GM12872 (cell line): ENCODE measurements around the gene KRT34.
"Not testable (repeated sequence)": the region's sequence is repeated elsewhere in the genome, so short reads cannot be mapped to it uniquely, and the experiment has no call there.

ENCODE experiments used
- CTCF ChIP-seq: IDR thresholded peaks from 3 replicates; pipeline ENCODE4 v1.5.1; 2011; ENCODE audit warnings: low read depth, mild to moderate bottlenecking, low read length, moderate library complexity; ENCODE audit not compliant: insufficient read depth

KRT34 gene

GRCh38 chr17:41354536-41354935, 27.6 kb downstream of the KRT34 start:
- no peak for TF ChIP-seq CTCF

GRCh38 chr17:41352597-41353366, 29.3 kb downstream of the KRT34 start:
- no peak for TF ChIP-seq CTCF

GRCh38 chr17:41351177-41351576, 30.9 kb downstream of the KRT34 start:
- no peak for TF ChIP-seq CTCF

DNA sequence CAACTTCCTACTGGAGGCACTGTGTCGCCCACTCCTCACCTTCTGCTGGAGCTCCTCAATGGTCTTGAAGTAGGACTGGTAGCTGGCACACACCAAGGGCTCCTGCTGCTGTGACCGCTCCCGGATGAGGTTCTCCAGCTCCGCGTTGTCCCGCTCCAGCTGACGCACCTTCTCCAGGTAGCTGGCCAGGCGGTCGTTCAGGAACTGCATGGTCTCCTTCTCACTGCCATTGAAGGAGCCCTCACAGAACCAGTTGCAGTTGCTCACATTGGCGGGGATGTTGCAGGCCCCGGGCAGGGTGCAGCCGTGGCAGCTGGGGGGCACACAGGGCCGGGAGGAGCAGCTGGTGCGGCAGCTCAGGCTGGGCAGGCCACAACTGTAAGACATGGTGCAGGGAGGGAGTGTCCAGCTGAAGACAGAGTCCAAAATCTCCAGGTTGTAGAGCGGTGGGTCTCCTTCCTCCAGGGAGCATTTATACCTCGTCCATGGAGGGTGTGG, 31.7 kb downstream of the KRT34 start, which contains the start of gene KRT33A:
TSS of gene KRT33A (minus strand) at position 448 of the 498 bp plus-strand sequence. CDS start at position 387, 61 bp downstream.
- not testable (repeated sequence) for TF ChIP-seq CTCF

- no peak for TF ChIP-seq CTCF
These were observed 34.0 kb downstream of the KRT34 start for GRCh38 chr17:41347869-41348760.

DNA sequence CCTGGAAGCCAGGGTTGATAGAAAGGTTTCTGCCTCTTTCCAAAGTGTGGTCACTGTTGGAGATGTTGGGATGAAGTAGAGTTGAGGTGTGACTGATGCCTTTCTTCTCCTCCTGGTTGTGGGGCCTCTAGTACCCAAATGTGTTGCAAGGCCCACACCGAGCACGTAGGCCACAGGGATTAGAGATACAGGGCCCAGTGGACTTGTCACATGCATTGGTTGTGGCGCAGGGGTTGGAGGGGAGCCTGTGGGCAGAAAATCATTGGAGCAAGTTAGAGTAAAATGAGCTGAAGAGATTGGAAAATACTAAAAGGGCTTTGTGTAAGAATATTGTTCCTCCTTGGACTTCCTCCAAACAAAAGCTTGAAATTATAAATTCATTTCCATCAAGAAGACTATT, 36.1 kb downstream of the KRT34 start:
- no peak for TF ChIP-seq CTCF

DNA sequence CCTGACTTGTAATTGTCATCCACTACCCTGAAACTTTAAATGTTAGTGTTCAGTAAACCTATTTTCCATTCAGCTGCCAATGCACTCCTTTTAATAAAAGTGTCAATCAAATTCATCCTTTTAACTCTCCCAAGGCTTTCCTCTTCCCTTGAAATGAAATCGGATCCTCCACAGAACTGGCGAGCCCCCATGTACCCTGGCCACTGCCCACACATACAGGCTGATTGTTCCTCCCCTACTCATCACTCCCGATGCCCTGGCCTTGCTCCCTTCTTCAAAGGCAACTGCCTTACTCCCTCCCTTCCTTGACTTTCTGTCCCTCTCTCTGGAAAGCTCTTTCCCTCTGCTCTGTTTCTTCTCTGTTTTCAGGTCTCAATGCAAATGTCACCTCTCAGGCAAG, 39.1 kb downstream of the KRT34 start:
- no peak for TF ChIP-seq CTCF
